ENCODE results near the gene TMEM167A.

The TMEM167A gene

DNA sequence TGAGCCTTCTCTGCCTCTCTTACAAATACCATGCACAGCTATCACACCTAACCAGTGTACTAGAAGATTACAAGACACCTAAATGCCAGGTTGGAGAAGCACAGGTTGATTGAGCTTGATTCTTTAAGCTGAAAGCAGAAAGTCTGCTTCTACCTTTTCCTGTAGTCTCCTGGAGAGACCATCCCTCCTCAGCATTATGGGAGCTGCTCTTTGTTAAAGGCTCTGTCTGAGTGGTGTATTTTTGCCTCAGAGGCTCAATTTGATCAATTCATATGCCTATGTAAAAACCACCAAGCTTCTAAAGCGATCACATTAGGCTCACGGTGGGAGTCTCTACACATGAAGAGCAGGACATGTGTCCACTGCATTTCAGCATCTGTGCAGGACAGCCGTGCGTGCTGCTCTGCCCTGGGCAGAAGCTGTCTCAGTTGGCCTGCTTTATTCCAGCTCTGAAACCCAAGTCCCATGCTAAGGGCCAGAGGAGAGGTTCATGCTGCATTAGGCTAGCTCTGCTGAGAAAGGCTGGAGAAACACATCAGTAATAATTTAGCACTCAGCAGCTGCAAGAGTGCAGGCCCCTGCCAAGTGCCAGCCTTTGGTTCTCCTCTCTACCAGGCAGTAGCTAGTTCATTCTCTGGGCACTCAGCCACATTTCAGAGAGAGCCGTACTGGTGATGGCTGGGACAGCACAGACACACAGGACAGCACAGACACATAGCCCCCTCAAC is 41.7 kb downstream of the TMEM167A start:
- no peak for DNase-seq (ENCODE audit: low read depth in 2 of 3, low spot score in 2 of 3)

DNA sequence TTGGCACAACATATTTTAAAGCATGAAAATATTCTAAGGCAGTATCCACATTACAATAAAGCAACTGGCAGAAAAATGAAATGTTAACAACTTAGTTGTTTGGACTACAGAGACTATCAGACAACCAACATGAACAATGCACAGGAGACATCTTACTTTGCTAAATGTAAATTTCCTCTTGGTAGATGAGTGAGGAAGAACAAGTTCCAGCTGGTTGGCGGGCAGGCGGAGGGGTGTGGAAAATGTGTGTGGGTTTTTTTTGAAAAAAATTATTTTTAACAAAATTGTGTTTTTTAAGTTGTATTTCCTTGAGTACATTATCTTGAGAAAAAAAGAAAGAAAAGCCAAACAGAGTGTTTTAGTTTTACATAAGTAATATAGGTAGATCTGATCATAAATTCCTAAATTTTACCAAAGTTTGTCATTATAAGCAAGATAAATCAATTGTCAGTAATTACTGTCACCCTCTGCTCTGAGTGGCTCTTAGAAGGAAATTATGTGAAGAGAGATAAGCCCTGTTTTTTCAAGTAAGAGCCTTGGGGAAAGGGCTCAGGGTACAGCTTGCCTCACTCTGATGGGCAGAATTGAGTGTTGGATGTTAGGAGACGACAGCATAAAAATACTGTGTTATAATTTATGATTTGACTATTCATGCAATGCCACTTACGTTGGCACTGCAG is 42.5 kb downstream of the TMEM167A start:
- DNase-seq (ENCODE audit: low read depth in 2 of 3, low spot score in 2 of 3): no peak

DNA sequence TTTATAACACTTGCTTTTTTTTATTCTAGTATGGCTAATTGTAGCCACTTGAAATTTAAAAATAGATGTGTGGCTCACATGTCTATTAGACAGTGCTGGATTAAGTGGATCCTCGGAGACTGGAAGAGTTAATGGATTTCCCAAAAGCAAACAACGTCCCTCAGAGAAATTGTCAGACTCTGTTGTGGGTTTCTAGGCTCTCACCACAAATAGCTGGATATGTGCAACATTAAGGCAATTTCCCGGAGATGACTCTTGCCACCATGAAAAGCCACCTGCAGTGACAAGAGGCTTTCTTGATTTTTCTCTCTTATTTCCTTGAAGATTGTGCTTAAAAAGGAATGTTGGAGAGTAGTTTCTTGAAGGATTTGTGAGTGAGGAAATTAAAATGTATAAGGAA is 43.2 kb downstream of the TMEM167A start:
- DNase-seq (ENCODE audit: low read depth in 2 of 3, low spot score in 2 of 3): no peak

DNA sequence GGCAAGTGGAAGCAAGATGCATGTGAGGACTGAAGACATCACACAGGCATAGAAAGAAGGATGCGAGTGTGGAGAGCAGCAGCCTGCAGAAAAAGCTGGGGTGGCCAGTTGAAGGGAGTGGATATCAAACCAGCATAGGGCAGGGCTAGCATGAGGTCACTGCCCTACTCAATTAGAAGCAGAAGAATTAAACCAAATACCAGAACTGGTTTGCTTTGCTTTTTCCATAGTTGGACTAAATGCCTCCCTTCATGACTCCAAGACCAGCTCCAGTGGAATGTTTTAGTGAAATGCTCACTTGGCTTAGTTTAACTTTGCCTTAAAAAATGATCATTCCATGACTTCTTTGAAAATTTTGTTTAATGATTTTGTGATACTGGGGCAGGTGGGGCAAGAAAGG is 45.8 kb downstream of the TMEM167A start:
- no peak for DNase-seq (ENCODE audit: low read depth in 2 of 3, low spot score in 2 of 3)

DNA sequence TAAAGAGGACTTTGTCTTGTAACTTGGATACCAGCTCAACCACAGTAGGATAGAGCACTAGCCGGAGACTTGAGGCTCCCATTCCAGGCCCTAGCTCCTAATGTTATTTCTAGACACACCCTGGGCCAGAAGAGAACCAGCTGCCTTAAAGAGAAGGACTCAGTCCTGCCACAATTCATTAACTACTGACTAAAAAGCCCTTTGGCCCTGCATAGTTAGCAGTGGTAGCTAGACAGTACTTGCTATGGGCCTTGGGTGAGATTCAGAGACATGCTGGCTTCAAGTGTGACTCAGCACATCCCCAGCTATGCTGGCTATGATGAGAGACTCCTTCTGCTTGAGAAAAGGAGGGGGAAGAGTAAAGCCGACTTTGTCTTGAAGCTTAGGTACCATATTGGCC is 47.3 kb downstream of the TMEM167A start:
- DNase-seq (ENCODE audit: low read depth in 2 of 3, low spot score in 2 of 3): no peak

DNA sequence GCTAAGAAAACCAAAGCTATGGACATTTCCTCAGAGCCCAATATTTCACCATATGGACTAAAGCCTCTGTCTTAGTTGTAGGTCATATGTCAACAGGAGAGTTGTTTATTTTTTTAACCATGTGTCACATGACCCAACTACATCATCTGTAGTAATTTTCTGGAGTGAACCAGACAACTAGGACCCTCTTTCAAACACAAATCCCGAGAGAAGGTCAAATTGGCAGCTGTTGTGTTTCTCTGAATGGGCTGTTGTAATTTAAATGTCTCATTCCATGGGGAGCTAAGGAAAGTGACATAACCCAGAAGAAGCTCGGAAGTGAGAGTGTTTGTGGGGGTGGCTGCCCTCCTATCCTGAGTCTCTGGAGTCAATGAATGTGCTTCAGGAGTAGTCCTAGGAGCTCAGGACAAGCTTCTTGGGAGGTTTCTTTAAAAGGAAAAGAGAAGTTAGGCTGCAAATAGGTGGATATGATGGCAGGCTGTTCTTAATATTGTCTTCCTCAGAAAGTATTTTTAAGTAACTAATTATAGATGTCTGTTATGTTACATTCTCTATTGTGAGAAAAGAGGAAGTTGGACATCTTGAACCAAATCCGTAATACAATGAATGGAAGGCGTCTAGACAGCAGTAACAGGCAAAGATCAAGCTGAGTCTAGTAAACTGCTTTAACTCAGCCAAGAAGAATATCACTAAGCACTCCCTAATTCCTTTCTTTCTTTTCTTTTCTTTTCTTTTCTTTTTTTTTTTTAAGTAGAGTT is 50.1 kb downstream of the TMEM167A start:
- no peak for DNase-seq (ENCODE audit: low read depth in 2 of 3, low spot score in 2 of 3)

DNA sequence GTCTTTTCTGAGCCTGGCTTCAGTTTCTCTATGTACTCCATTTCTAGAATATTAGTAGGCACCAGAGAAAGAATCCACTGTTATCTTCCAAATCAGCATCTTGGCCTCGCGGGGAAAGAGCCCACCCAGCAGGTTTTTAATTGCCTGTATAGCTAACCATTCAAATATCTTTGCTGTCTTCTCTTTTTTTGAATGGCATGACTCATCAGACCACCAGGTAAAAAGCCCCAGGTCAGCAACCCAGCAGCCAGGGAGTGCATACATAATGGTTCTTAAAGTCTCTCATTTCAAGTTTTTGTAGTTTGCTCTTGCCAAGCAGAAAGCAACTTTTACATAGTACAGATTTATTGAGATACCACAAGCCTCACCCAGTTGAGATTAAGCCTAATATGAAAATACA is 50.7 kb downstream of the TMEM167A start:
- no peak for DNase-seq (ENCODE audit: low read depth in 2 of 3, low spot score in 2 of 3)

DNA sequence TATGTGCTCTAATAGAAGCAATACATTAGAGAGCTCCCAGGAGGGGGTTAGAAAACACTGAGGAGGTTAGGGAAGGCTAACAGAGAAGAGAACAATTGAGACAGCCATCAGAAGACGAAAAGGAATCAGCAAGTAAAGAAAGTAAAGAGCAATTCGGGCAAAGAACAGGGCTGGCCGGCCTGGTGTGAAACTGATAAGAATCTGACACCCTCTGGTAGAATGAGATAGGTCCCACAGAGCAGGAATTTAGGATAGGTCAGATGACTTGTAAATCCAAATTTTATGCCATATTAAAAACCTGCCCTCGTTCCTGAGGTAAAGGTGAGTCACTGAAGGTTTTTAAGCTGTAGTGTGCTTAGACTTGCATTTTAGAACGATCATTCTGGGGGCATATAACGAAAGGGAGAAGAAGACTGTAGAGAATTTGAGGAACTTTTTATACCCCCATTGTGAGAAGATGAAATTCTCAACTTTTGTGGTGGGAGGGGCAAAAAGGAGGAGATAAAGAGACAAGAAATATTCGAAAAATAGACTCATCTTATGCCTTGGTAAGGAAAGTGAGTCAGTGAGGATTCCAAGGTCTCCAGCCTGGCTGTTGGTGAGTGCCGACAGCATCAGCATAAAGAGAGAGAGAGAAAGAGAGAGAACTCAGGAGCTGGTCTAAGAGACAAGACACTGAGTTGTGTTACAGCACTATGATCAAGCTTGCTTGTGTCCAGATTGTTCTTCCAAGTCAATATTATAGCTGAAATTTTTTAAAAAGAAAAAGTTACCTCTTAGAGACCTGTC is 51.3 kb downstream of the TMEM167A start:
- no peak for DNase-seq (ENCODE audit: low read depth in 2 of 3, low spot score in 2 of 3)

DNA sequence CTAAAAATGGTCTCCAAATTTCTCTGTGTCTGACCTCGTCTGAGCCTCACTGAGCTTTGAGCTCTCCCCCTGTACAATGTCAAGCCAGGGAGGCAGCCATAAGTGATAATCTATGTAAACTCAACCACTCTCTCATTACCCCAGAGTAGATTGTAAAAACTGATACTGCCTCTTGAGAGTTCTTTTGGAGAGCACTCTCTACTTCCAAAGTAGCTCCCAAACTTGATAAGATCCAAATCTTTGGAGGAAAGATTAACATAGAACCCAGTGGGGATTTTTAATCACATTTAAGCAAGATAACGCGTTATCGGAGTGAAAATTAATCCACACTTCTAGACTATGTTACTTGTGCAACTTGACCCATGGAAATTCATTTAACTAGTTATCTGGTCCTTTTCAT is 54.9 kb downstream of the TMEM167A start:
- no peak for DNase-seq (ENCODE audit: low read depth in 2 of 3, low spot score in 2 of 3)

DNA sequence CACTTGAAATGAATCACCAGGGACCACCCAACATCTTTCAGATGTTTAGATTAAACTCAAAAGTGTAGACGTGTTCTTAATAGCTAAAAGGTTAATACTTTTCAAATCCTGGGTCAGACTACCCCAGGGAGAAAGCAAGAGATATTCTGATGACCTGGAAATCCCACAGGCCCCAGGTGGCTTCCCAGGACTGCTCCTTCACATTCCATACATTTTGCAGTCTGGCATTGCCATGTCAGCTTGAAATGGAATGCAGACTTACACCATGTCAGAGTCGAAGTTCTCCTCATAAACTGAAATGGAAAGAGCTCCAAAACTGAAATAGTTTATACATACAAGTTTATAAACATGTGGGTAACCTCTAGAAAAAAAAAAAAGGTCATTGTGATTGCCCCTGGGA is 61.5 kb downstream of the TMEM167A start:
- DNase-seq (ENCODE audit: low read depth in 2 of 3, low spot score in 2 of 3): no peak

DNA sequence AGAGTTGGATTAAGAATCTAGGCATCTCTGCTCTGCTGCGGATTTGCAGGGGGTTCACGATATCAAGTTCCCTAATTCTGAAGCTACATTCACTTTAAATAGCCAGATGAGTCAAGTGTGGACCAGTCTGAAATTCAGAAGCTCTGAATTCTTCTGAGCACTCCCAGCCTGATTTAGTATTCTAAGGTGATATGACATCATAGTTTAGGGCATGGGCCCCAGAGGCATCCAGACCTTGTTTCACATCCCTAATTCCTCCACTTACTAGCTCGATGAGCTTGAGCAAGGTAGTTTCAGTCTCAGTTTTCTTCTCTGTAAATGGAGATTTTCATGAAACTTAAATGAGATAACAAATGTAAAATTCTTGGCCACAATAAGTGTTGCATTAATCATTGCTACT is 65.2 kb downstream of the TMEM167A start:
- no peak for DNase-seq (ENCODE audit: low read depth in 2 of 3, low spot score in 2 of 3)

DNA sequence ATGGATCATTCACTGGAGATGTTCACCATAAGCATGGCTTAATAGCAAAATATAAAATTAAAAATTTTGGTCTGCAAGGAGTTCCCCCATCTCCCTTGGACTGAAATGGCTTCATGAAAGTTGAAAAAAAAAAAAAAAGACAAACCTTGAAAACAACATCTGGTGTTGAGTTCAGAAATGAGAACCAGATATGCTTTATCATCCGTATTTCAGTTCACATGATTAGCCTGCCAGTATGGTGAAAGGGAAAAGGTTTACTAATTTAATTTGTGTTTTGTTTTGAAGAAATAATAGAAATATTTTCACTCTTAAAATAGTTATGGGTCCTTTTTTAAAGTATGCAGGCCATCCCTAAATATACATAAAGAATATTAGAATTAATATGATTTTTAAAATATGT is 67.8 kb downstream of the TMEM167A start:
- no peak for DNase-seq (ENCODE audit: low read depth in 2 of 3, low spot score in 2 of 3)

DNA sequence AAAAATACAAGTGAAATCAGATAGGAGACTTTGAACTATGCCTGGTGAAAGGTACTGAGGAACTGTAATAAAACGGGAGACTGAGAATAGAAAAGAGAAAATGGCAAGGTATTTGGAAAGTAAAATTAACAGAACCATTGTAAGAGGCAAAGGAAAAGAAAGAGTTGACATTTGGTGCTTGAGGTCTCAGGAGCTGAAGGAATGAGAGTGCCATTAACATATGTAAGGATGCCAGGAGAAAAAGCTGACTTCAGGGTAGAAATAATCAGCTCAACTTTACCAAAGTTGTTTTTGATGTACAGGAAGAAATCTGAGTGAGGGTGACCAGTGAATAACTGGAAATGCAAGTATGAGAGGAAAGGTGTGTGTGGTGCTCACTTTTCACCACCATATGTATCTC is 69.4 kb downstream of the TMEM167A start:
- DNase-seq (ENCODE audit: low read depth in 2 of 3, low spot score in 2 of 3): no peak

DNA sequence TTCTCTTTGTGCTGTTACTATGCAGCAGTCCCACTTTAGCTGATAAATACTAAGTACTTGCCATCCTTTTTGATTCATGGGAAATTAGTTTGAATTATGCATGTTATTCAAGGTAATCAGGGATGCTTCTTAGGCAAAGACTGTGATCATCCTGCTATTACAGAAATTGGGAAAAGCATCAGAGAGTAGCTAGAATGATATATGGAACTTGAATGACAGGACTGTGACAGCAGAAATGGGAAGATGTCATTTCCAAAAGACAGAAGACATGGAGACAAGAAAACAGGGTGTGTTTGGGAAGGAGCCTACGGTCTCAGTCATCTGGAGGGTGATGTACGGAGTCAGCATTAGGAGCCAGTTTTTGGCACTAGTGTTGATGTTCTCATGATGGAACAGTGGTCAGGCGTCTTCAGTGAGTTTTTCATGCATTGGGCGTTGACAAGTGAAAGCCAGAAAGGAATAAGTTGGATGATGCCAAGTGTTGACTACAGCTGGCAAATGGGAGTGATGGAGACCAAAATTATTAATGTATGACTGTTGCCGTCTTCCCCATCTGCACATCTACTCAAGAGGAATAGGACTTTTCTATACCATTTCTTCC is 70.4 kb downstream of the TMEM167A start:
- no peak for DNase-seq (ENCODE audit: low read depth in 2 of 3, low spot score in 2 of 3)

DNA sequence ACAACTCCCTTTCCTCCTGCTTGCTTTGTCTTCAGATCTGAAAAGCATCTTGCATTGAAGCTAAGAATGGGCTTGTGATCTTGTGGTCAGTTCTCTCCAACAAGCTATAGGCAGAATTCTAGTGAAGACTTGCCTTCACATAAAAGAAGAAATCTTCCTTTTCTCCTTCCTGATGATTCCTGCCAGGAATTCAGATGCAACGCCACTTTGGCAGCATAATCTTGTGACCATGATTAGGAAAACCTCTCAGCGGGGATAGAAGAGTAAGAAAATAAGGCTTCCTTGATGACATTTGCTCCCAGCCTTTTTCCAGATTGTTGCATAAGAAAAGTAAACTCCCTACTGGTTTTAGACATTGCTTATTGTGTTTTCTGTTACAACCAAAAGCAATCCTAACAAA is 73.4 kb downstream of the TMEM167A start:
- no peak for DNase-seq (ENCODE audit: low read depth in 2 of 3, low spot score in 2 of 3)
